BLaER1 (cell line): ENCODE results near the gene CDC27.
A peak's percentile ranks its signal among the peaks of the same experiment; 100 is the strongest.

ENCODE experiments used
- H3K27ac ChIP-seq: shearing (Covaris generic); formaldehyde crosslinking; 2 replicates; pipeline ENCODE4 v1.8.1; 2022
- H3K27me3 ChIP-seq: shearing (Covaris generic); formaldehyde crosslinking; 2 replicates; pipeline ENCODE4 v1.8.1; 2022
- H3K36me3 ChIP-seq: shearing (Covaris generic); formaldehyde crosslinking; 2 replicates; pipeline ENCODE4 v1.8.1; 2022
- H3K4me1 ChIP-seq: shearing (Covaris generic); formaldehyde crosslinking; 2 replicates; pipeline ENCODE4 v1.8.1; 2022
- H3K4me2 ChIP-seq: shearing (Covaris generic); formaldehyde crosslinking; 2 replicates; pipeline ENCODE4 v1.8.1; 2022
- H3K4me3 ChIP-seq: shearing (Covaris generic); formaldehyde crosslinking; 2 replicates; pipeline ENCODE4 v1.8.1; 2022
- H3K9ac ChIP-seq: shearing (Covaris generic); formaldehyde crosslinking; 2 replicates; pipeline ENCODE4 v1.8.1; 2022
- H3K9me3 ChIP-seq: shearing (Covaris generic); formaldehyde crosslinking; 2 replicates; pipeline ENCODE4 v1.8.1; 2022
- H4K20me1 ChIP-seq: shearing (Covaris generic); formaldehyde crosslinking; 2 replicates; pipeline ENCODE4 v1.8.1; 2022
- Cebpa-rat ChIP-seq: shearing (Covaris generic); IDR thresholded peaks from 2 replicates; pipeline ENCODE4 v1.8.1; 2022

Gene CDC27

DNA sequence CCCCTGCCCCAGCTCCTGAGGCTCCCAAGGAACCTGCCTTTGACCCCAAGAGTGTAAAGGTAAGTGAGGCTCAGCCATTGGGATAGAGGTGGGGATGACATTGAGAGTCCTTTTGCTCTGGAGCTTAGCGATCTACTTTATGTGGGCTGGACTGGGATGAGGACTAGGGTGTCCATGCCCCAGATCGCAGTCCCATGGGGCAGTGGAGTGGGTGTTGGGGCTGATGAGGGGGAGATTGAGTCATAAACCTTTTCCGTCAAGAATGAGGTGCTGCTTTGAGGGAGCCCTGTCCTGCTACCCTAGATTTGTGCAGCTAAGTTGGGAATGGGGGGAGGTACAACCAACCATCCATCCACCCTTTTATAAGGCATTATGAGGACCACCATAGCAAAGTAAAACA lies 20.4 kb upstream of the CDC27 start:
- peak overlapping the region; percentile 91 for H3K4me2 ChIP-seq

DNA sequence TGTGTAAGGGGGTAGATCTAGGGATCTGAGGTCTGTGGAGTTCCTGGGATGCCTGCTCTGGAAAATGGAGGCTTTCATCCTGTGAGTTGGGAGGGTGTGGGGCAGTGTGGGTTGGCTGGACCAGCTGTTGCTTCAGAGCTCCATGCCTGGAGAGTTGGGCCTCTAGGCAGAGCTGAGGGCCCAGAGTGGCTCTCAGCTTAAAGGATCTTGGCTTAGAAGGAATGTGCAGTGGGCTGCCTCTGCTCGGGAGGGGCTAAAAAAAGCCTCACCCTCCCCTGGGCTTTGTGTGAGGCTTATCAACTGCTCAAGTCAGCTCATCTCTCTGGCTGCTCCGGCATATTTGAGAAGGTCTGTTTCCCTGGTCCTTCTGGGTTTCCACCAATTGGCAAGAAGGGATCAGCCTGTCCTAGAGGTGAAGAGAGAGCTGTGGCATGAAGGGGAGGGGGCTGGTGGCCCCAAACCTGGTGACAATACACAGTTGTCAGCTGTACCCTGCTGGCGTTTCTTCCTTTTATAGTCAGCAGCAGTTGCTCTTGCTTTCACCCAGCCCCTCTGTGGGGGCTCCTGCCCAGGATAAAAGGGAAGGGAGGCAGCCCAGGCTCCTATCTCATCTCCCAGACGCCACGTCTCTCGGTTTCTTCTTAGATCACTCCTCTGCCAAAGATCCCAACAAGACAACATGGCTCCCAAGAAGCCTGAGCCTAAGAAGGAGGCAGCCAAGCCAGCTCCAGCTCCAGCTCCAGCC lies 19.8 kb upstream of the CDC27 start, which contains the start of gene MYL4:
TSS of gene MYL4 (plus strand) at position 605 of the 745 bp plus-strand sequence. CDS start at position 680, 75 bp downstream.
- no peak for TF ChIP-seq Cebpa-rat
- Histone ChIP-seq H3K4me2 (peak within 1 kb of the TSS; percentile 91), H3K36me3 (no peaks in the 10 kb centered on the region), H3K9me3 (no peaks in the 10 kb centered on the region), H3K4me1 (peaks cover 74% of the 10 kb centered on the region), H3K4me3 (peak within 1 kb of the TSS; percentile 41), H3K9ac (peak within 1 kb of the TSS; percentile 30), H3K27ac (peak within 1 kb of the TSS; percentile 87), H3K27me3 (no peaks in the 10 kb centered on the region), H4K20me1 (no peaks in the 10 kb centered on the region)

More for the DNA sequence above, 20.4 kb upstream of the CDC27 start:
- peak overlapping the region; percentile 87 for H3K27ac ChIP-seq
- no peaks in the 10 kb centered on the region for H3K9me3 ChIP-seq
- H3K36me3 ChIP-seq: no peaks in the 10 kb centered on the region
- H3K4me3 ChIP-seq: peak overlapping the region; percentile 41
- no peaks in the 10 kb centered on the region for H4K20me1 ChIP-seq
- TF ChIP-seq Cebpa-rat: no peak
- peak overlapping the region; percentile 30 for H3K9ac ChIP-seq
- H3K27me3 ChIP-seq: no peaks in the 10 kb centered on the region
- H3K4me1 ChIP-seq: peaks cover 68% of the 10 kb centered on the region

DNA sequence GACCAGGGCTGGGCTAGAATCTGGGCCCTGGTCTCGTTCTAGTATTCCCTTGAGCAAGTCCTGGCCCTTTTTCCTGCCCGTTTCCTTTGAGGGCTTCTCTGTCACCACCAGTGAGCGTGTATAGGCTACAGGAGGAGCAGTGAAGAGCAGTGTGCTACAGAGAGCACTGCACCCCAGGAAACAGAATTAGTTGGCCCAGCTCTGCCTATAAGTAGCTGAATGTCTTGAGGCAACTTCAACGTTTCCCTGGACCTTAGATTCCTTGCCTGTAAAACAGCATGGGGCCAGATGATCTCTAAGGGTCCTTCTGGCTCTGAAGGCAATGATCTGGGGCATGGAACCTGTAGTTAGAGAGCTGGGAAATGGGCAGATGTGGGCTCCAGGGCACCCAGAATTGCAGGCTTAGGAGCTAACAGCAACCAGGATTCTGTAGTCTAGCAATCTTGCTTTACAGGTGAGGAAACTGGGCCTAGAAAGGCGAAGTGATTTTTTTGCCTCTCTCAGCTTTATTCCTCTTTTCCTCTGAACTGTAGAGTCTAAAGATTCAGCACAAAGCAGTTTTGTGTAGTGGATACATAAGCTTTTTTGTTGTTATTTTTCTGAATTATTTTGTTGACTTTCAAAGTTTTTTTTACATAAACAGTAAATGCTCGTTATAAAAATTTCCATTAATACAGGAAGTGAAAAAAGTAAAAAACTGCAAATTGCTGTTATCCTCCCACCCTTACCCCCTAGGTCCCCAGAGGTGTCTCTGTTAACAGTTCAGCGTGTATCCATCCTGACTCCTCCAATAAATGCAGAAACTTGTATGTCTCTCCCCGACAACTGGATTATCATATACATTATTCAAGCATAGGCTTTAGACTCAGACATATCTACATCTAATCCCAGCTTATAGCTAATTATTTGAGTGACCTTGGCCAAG lies 18.3 kb upstream of the CDC27 start:
- peak overlapping the region; percentile 5; the same call in 1 of the 2 replicates for H3K4me3 ChIP-seq
- H3K27me3 ChIP-seq: no peaks in the 10 kb centered on the region
- H3K27ac ChIP-seq: peak overlapping the region; percentile 87
- peaks cover 4% of the 10 kb centered on the region for H3K9me3 ChIP-seq
- no peaks in the 10 kb centered on the region for H4K20me1 ChIP-seq
- TF ChIP-seq Cebpa-rat: no peak
- H3K9ac ChIP-seq: peak overlapping the region; percentile 52
- H3K4me2 ChIP-seq: peak overlapping the region; percentile 91
- H3K4me1 ChIP-seq: peaks cover 86% of the 10 kb centered on the region
- H3K36me3 ChIP-seq: no peaks in the 10 kb centered on the region

DNA sequence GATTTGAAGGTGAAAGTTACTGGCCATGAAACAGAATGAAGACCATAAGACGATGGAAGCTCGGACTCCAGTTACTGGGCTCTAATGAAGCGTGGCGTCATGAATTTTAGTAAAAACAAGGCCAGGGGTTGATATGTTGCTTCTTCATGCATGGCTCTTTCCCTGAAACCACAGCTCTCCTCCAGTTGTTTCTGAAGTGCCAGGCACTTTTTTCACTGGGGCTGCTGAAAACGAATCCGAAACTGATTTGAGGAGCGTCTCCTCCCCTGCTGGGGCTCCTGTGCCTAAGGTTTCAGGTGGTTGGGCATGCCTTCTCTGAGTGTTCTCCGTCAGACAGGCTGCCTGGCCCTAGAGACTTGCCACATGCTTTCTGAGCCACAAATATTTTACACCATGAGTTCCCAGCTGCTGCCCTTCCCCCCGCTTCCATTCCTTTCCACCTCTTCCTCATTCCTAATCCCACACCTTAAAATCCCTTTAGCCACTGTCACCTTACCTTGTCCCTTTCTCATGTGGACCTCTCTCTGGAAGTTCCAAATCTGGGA lies 16.4 kb upstream of the CDC27 start:
- Histone ChIP-seq H3K4me3 (peak overlapping the region; percentile 56), H3K9ac (peak overlapping the region; percentile 72), H3K27me3 (no peaks in the 10 kb centered on the region), H4K20me1 (no peaks in the 10 kb centered on the region), H3K9me3 (peaks cover 4% of the 10 kb centered on the region), H3K4me2 (peak overlapping the region; percentile 91), H3K36me3 (no peaks in the 10 kb centered on the region), H3K27ac (peak overlapping the region; percentile 87), H3K4me1 (peaks cover 86% of the 10 kb centered on the region)
- TF ChIP-seq Cebpa-rat: no peak

DNA sequence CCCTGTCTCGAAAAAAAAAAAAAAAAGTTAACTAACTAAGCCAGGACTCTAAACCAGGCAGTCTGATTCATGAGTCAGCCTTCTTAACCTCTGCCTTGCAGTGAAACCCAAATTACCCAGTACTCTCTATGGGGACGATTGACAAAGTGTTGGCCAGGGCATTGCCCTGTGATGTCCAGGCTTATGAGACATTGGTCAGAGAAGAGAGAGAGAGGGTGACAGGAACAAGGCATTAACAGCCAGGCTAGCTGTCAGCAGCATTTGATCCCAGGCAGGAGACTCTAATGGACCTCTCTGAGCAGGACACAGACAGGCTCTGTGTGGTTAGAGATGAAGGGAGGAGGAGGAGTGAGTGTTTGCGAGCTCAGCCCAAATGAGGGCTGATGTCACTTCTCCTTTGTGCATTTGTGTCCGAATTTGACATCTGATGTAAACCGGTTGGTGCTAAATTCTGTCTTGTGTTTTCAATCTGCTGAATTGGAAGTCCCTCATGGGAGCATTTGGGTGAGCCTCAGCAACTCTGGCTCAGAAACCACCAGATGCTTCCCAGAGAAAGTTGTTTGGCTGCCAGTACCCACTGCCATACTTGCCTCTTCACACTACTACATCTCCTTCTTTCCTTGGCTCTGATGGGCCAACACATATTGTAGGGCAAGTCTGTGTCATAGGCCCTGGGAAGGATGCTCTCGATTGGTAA lies 15.8 kb upstream of the CDC27 start:
- Histone ChIP-seq H3K36me3 (no peaks in the 10 kb centered on the region), H3K4me1 (peaks cover 86% of the 10 kb centered on the region), H3K9me3 (peaks cover 4% of the 10 kb centered on the region), H3K27ac (peak overlapping the region; percentile 87), H4K20me1 (no peaks in the 10 kb centered on the region), H3K27me3 (no peaks in the 10 kb centered on the region), H3K9ac (peak overlapping the region; percentile 72), H3K4me3 (peak overlapping the region; percentile 56), H3K4me2 (peak overlapping the region; percentile 91)
- TF ChIP-seq Cebpa-rat: no peak

DNA sequence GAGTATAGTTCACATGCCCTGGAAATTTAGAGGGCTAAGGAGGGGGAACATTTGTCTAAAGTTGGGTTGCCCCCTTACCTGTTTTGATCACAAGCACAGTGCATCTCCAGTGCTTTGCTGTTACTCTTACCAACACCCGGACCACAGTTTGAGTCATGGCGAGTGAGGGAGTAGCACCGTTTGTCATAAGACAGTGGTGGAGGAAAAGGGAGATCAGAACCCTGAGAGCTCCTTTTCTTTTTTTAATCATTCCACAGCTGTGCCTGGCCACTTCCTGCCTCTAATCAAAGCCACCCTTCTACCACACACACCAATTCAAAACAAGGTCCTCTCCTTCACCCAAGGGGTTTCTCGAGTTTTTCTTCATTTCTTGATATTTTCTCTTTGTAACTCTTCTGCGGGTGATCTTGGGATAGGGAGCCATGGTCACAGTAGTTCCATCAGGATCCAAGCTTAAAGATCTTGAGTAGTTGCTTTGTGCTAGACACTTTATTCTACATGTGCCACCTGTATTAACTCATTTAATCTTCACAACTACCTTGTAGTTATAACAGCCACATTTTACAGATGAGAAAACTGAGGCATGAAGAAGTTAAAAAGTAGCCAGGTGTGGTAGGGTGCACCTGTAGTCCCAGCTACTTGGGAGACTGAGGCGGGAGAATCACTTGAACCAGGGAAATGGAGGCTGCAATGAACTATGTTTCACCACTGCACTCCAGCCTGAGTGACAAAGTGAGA lies 15.1 kb upstream of the CDC27 start:
- H3K27ac ChIP-seq: peak overlapping the region; percentile 87
- peak overlapping the region; percentile 91 for H3K4me2 ChIP-seq

DNA sequence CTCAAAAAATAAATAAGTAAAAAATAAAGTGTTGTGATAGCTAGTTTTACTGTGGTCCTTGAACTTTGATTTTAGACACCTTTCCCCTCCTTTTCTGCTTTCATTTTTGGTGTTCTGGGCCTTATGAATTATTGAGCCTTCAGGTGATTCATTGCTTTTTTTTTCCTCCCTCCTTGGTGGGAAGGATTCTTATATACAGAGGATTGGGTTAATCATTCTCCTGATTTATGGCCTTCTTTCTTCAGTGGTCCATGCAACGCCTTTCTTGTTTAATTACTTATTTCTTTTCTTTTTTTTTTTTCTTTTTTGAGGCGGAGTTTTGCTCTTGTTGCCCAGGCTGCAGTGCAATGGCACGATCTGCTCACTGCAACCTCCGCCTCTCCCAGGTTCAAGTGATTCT lies 12.1 kb upstream of the CDC27 start:
- Histone ChIP-seq H4K20me1 (no peaks in the 10 kb centered on the region), H3K4me3 (no peak overlapping the region), H3K27me3 (no peaks in the 10 kb centered on the region), H3K27ac (no peak overlapping the region), H3K9ac (no peak overlapping the region), H3K4me2 (no peak overlapping the region), H3K9me3 (peaks cover 4% of the 10 kb centered on the region), H3K36me3 (no peaks in the 10 kb centered on the region), H3K4me1 (peaks cover 56% of the 10 kb centered on the region)
- TF ChIP-seq Cebpa-rat: no peak

More for the DNA sequence above, 15.1 kb upstream of the CDC27 start:
- peak overlapping the region; percentile 72 for H3K9ac ChIP-seq
- no peaks in the 10 kb centered on the region for H3K27me3 ChIP-seq
- H3K9me3 ChIP-seq: peaks cover 4% of the 10 kb centered on the region
- H3K36me3 ChIP-seq: no peaks in the 10 kb centered on the region
- peaks cover 86% of the 10 kb centered on the region for H3K4me1 ChIP-seq
- no peak for TF ChIP-seq Cebpa-rat
- H4K20me1 ChIP-seq: no peaks in the 10 kb centered on the region
- peak overlapping the region; percentile 56 for H3K4me3 ChIP-seq

DNA sequence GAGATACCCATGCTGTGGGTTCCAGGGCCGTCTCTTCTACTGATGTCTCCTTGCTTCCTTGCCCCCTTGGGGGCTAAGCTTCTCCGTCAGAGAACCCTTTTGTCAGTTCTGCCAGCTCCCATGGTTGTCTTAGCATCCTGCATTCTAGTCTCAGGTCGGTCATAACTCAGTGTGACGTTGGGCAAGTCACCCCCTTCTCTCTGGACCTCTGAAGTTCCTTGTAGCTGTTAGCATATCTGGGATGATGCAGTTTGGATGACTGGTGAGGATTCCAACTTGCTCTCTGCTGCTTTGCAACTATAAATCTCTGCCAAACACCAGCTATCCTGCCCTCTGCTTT lies 11.2 kb upstream of the CDC27 start:
- Histone ChIP-seq H3K27me3 (no peaks in the 10 kb centered on the region), H3K4me1 (peaks cover 48% of the 10 kb centered on the region), H4K20me1 (no peaks in the 10 kb centered on the region), H3K4me3 (no peak overlapping the region), H3K4me2 (peak overlapping the region; percentile 69), H3K36me3 (no peaks in the 10 kb centered on the region), H3K9me3 (peaks cover 8% of the 10 kb centered on the region), H3K27ac (peak overlapping the region; percentile 66), H3K9ac (no peak overlapping the region)
- no peak for TF ChIP-seq Cebpa-rat
